Naive B cell (primary cell): ENCODE measurements around the gene ADAMTS7. TPM values are rescaled to one million over a fixed set of nuclear protein-coding genes. Genes with fewer than 3 reads are reported as not detected.
"Not testable (repeated sequence)": the region's sequence is repeated elsewhere in the genome, so short reads cannot be mapped to it uniquely, and the experiment has no call there.

ENCODE experiments used
- ATAC-seq, 2 donors: fragments of 150-1000 bp; cut with Tn5 transposase; 2 replicates each; pipeline ENCODE4 v1.10.0; 2021; ENCODE audit warnings: low read depth in 2 of 2, mild to moderate bottlenecking in 2 of 2, moderate library complexity in 2 of 2
- DNase-seq: peaks from one replicate; pipeline ENCODE4 v3.0.0; 2022
- H3K27ac Mint-ChIP-seq, 6 donors: one replicate each; pipeline ENCODE4 v1.8.0; 2020 to 2022; ENCODE audit warnings: mild to moderate bottlenecking in 6 of 6, mixed read lengths in 6 of 6, moderate library complexity in 5 of 6, inconsistent platforms in 2 of 6
- H3K27me3 Mint-ChIP-seq, 3 donors: one replicate each; pipeline ENCODE4 v1.8.0; 2021 to 2022; ENCODE audit warnings: mixed read lengths in 3 of 3, mild to moderate bottlenecking in 1 of 3
- H3K36me3 Mint-ChIP-seq, 2 donors: one replicate each; pipeline ENCODE4 v1.8.0; 2020 to 2022; ENCODE audit warnings: mixed read lengths in 2 of 2, inconsistent platforms in 1 of 2, mild to moderate bottlenecking in 1 of 2
- H3K4me1 Mint-ChIP-seq, 3 donors: one replicate each; pipeline ENCODE4 v1.8.0; 2020 to 2022; ENCODE audit warnings: mixed read lengths in 3 of 3, inconsistent platforms in 1 of 3, mild to moderate bottlenecking in 1 of 3, moderate library complexity in 1 of 3
- H3K4me3 Mint-ChIP-seq, 8 donors: one replicate each; pipeline ENCODE4 v1.8.0; 2020 to 2022; ENCODE audit warnings: mild to moderate bottlenecking in 8 of 8, mixed read lengths in 8 of 8, moderate library complexity in 8 of 8, inconsistent platforms in 2 of 8
- H3K9me3 Mint-ChIP-seq, 7 donors: one replicate each; pipeline ENCODE4 v1.8.0; 2020 to 2022; ENCODE audit warnings: mixed read lengths in 7 of 7, mild to moderate bottlenecking in 5 of 7, inconsistent platforms in 2 of 7, moderate library complexity in 1 of 7
- polyA plus RNA-seq, 6 donors: library from polyadenylated mRNA; unstranded; fragments of 300-500 nt; fragmentation: Illumina TruSeq; gene quantifications; one replicate each; pipeline ENCODE4 v1.2.3, GENCODE V29; 2021; ENCODE audit warnings: low read depth in 6 of 6

The ADAMTS7 gene
- polyA plus RNA-seq, 6 donors from 2014 or later: not detected

- H3K4me3 Mint-ChIP-seq, H3K27ac Mint-ChIP-seq, H3K9me3 Mint-ChIP-seq, ATAC-seq, H3K36me3 Mint-ChIP-seq, DNase-seq, H3K4me1 Mint-ChIP-seq: not testable (repeated sequence)
- peaks cover 21 to 36% (median 28%) of the 10 kb centered on the region in 3 donors for H3K27me3 Mint-ChIP-seq
Observed at GRCh38 chr15:78719819-78720450, 91.3 kb downstream of the ADAMTS7 start.

- no peaks in the 10 kb centered on the region for H3K36me3 Mint-ChIP-seq
- DNase-seq (no peak), ATAC-seq (no peak)
- H3K9me3 Mint-ChIP-seq: peaks cover 0 to 10% (median 8%) of the 10 kb centered on the region in 7 donors
- H3K27ac Mint-ChIP-seq: no peak overlapping the region
- no peak overlapping the region for H3K4me3 Mint-ChIP-seq
- H3K27me3 Mint-ChIP-seq: peaks cover 21 to 44% (median 28%) of the 10 kb centered on the region in 3 donors
- H3K4me1 Mint-ChIP-seq: no peaks in the 10 kb centered on the region
Observed at GRCh38 chr15:78718837-78719236, 92.4 kb downstream of the ADAMTS7 start.

- Mint-ChIP-seq H3K4me3 (no peak overlapping the region), H3K27ac (peak overlapping the region in 1 of 6 donors; percentile 92), H3K4me1 (no peaks in the 10 kb centered on the region), H3K36me3 (no peaks in the 10 kb centered on the region), H3K9me3 (peaks cover 0 to 10% (median 8%) of the 10 kb centered on the region in 7 donors), H3K27me3 (peaks cover 25 to 49% (median 28%) of the 10 kb centered on the region in 3 donors)
- ATAC-seq: no peak
- DNase-seq: no peak
Observed at GRCh38 chr15:78717956-78718656, 93.2 kb downstream of the ADAMTS7 start.

GRCh38 chr15:78716651-78717050, 94.6 kb downstream of the ADAMTS7 start:
- no peak overlapping the region for H3K4me3 Mint-ChIP-seq
- peaks cover 0 to 10% (median 8%) of the 10 kb centered on the region in 7 donors for H3K9me3 Mint-ChIP-seq
- no peak for ATAC-seq

GRCh38 chr15:78715930-78716329, 95.3 kb downstream of the ADAMTS7 start:
- Mint-ChIP-seq H3K4me3 (no peak overlapping the region), H3K9me3 (peaks cover 0 to 10% (median 8%) of the 10 kb centered on the region in 7 donors), H3K36me3 (no peaks in the 10 kb centered on the region), H3K27ac (no peak overlapping the region), H3K4me1 (no peaks in the 10 kb centered on the region), H3K27me3 (peaks cover 21 to 44% (median 28%) of the 10 kb centered on the region in 3 donors)
- ATAC-seq (no peak), DNase-seq (no peak)

More at GRCh38 chr15:78716651-78717050, 94.6 kb downstream of the ADAMTS7 start:
- Mint-ChIP-seq H3K36me3 (no peaks in the 10 kb centered on the region), H3K4me1 (no peaks in the 10 kb centered on the region), H3K27me3 (peaks cover 21 to 44% (median 28%) of the 10 kb centered on the region in 3 donors), H3K27ac (no peak overlapping the region)
- no peak for DNase-seq

- ATAC-seq: no peak
- DNase-seq: no peak
- peaks cover 21 to 44% (median 28%) of the 10 kb centered on the region in 3 donors for H3K27me3 Mint-ChIP-seq
- H3K36me3 Mint-ChIP-seq: no peaks in the 10 kb centered on the region
- no peaks in the 10 kb centered on the region for H3K4me1 Mint-ChIP-seq
- no peak overlapping the region for H3K27ac Mint-ChIP-seq
- H3K9me3 Mint-ChIP-seq: peaks cover 0 to 10% (median 8%) of the 10 kb centered on the region in 7 donors
- H3K4me3 Mint-ChIP-seq: no peak overlapping the region
Observed at GRCh38 chr15:78715434-78715833, 95.8 kb downstream of the ADAMTS7 start.

- Mint-ChIP-seq H3K27me3 (peaks cover 21 to 47% (median 28%) of the 10 kb centered on the region in 3 donors), H3K4me1 (no peaks in the 10 kb centered on the region), H3K4me3 (no peak overlapping the region), H3K36me3 (no peaks in the 10 kb centered on the region), H3K9me3 (peaks cover 0 to 10% (median 8%) of the 10 kb centered on the region in 7 donors), H3K27ac (no peak overlapping the region)
- no peak for ATAC-seq
- no peak for DNase-seq
Observed at GRCh38 chr15:78714890-78715289, 96.4 kb downstream of the ADAMTS7 start.

- H3K9me3 Mint-ChIP-seq: peaks cover 0 to 10% (median 8%) of the 10 kb centered on the region in 7 donors
- ATAC-seq (no peak), DNase-seq (no peak)
- no peak overlapping the region for H3K4me3 Mint-ChIP-seq
- H3K4me1 Mint-ChIP-seq: peaks cover 0 to 10% (median 6%) of the 10 kb centered on the region in 3 donors
- H3K36me3 Mint-ChIP-seq: no peaks in the 10 kb centered on the region
- no peak overlapping the region for H3K27ac Mint-ChIP-seq
- peaks cover 20 to 42% (median 21%) of the 10 kb centered on the region in 3 donors for H3K27me3 Mint-ChIP-seq
Observed at GRCh38 chr15:78712797-78713515, 98.3 kb downstream of the ADAMTS7 start.

GRCh38 chr15:78711638-78712037, 99.6 kb downstream of the ADAMTS7 start:
- ATAC-seq: no peak
- Mint-ChIP-seq H3K27ac (no peak overlapping the region), H3K4me1 (peaks cover 0 to 10% (median 6%) of the 10 kb centered on the region in 3 donors), H3K4me3 (no peak overlapping the region), H3K27me3 (peaks cover 21 to 49% (median 27%) of the 10 kb centered on the region in 3 donors), H3K36me3 (no peaks in the 10 kb centered on the region), H3K9me3 (peaks cover 0 to 10% (median 8%) of the 10 kb centered on the region in 7 donors)
- DNase-seq: no peak

- Mint-ChIP-seq H3K27me3 (peaks cover 33 to 57% (median 35%) of the 10 kb centered on the region in 3 donors), H3K4me3 (peak overlapping the region in 1 of 8 donors; percentile 43), H3K36me3 (no peaks in the 10 kb centered on the region), H3K9me3 (peaks cover 0 to 9% (median 6%) of the 10 kb centered on the region in 7 donors), H3K27ac (no peak overlapping the region), H3K4me1 (peaks cover 0 to 10% (median 6%) of the 10 kb centered on the region in 3 donors)
- DNase-seq: peak; percentile 57
- ATAC-seq: peak; percentile 88 to 95
Observed at GRCh38 chr15:78709263-78709882, 101.9 kb downstream of the ADAMTS7 start.
